Stimulated activated CD4-positive, alpha-beta T cell treated with anti-CD3 and anti-CD28 coated beads, Interleukin-12 subunit alpha, Interleukin-12 subunit beta, amount 100 ng/mL, for 48 hours (primary cell): ENCODE results near the gene MATN1.
"Not testable (repeated sequence)": the region's sequence is repeated elsewhere in the genome, so short reads cannot be mapped to it uniquely, and the experiment has no call there.

Source experiments
- DNase-seq, 3 donors: peaks; one replicate each; pipeline ENCODE4 v3.0.0-alpha.2; 2020; ENCODE audit warnings: low read depth in 2 of 3, low spot score in 1 of 3

MATN1 gene

GRCh38 chr1:30723331-30723755 lies at the start of gene MATN1:
Gene MATN1 (minus strand): TSS chr1:30723585. CDS start chr1:30723551, 34 bp downstream.
- DNase-seq = no peak

GRCh38 chr1:30771005-30771404 lies 47.6 kb upstream of the MATN1 start:
- DNase-seq = no peak

- DNase-seq = no peak
These were observed 46.8 kb upstream of the MATN1 start for GRCh38 chr1:30770150-30770549.

GRCh38 chr1:30768830-30769718 lies 45.7 kb upstream of the MATN1 start:
- no peak for DNase-seq

GRCh38 chr1:30768159-30768829 lies 44.9 kb upstream of the MATN1 start:
- no peak for DNase-seq

- not testable (repeated sequence) for DNase-seq
These were observed 43.6 kb upstream of the MATN1 start for GRCh38 chr1:30766948-30767347.

- DNase-seq = no peak
These were observed 42.4 kb upstream of the MATN1 start for GRCh38 chr1:30765556-30766434.

- no peak for DNase-seq
These were observed 41.7 kb upstream of the MATN1 start for GRCh38 chr1:30764939-30765555.

- no peak for DNase-seq
These were observed 41.0 kb upstream of the MATN1 start for GRCh38 chr1:30764396-30764795.

- DNase-seq = no peak
These were observed 40.4 kb upstream of the MATN1 start for GRCh38 chr1:30763651-30764248.

- DNase-seq = no peak
These were observed 39.7 kb upstream of the MATN1 start for GRCh38 chr1:30762930-30763650.

GRCh38 chr1:30762152-30762929 lies 39.0 kb upstream of the MATN1 start:
- DNase-seq = no peak

- no peak for DNase-seq
These were observed 38.2 kb upstream of the MATN1 start for GRCh38 chr1:30761381-30762151.

- DNase-seq = no peak
These were observed 37.4 kb upstream of the MATN1 start for GRCh38 chr1:30760596-30761324.

GRCh38 chr1:30759718-30760281 lies 36.4 kb upstream of the MATN1 start:
- DNase-seq = peak in 1 of 3 donors; percentile 33

- peak in 2 of 3 donors; percentile 34 to 44 for DNase-seq
These were observed 35.5 kb upstream of the MATN1 start for GRCh38 chr1:30758785-30759380.
